K562 (cell line): Measurements from ENCODE around the gene PHLDB2.

Experiments
- ESRRA ChIP-seq: fragments of 450-650 bp; IDR thresholded peaks from 2 replicates; pipeline ENCODE4 v1.6.1; 2014; ENCODE audit warnings: low read depth, mild to moderate bottlenecking, moderate library complexity, borderline replicate concordance
- ETS1 ChIP-seq: conservative IDR thresholded peaks from 2 replicates; pipeline ENCODE4 v1.6.1; 2011; ENCODE audit warnings: low read depth, mild to moderate bottlenecking, low read length; ENCODE audit not compliant: control insufficient read depth
- FIP1L1 ChIP-seq: fragments of 200-400 bp; formaldehyde crosslinking; IDR thresholded peaks from 2 replicates; pipeline ENCODE4 v1.6.1; 2018; ENCODE audit warnings: mild to moderate bottlenecking, low read depth, low read length; ENCODE audit not compliant: poor library complexity, severe bottlenecking
- HNRNPLL ChIP-seq: fragments of 200-400 bp; formaldehyde crosslinking; IDR thresholded peaks from 2 replicates; pipeline ENCODE4 v1.6.1; 2017; ENCODE audit warnings: low read length, low read depth, mild to moderate bottlenecking; ENCODE audit not compliant: poor library complexity, severe bottlenecking
- JUNB ChIP-seq: fragments of 450-650 bp; formaldehyde crosslinking; conservative IDR thresholded peaks from 2 replicates; pipeline ENCODE4 v1.4.0; 2020; ENCODE audit warnings: mild to moderate bottlenecking
- KDM1A ChIP-seq, 2 experiments: fragments of 450-650 bp; IDR thresholded peaks; 2 replicates each; pipeline ENCODE4 v1.6.1; 2016; ENCODE audit warnings: mild to moderate bottlenecking in 2 of 2
- MAZ ChIP-seq, 2 experiments: fragments of 450-650 bp in 1 of 2; sonication (generic) in 1 of 2; formaldehyde crosslinking; IDR thresholded peaks in 1 of 2; conservative IDR thresholded peaks in 1 of 2; 2 replicates each; pipeline versions ENCODE4 v1.4.0 to v1.5.0; 2020; ENCODE audit warnings: mild to moderate bottlenecking in 1 of 2, missing genetic modification reagents in 1 of 2
- POLR2G ChIP-seq: fragments of 200-400 bp; formaldehyde crosslinking; IDR thresholded peaks from 2 replicates; pipeline ENCODE4 v1.6.1; 2017; ENCODE audit warnings: low read depth, mild to moderate bottlenecking, antibody characterized with exemption, low read length, moderate library complexity
- SIN3A ChIP-seq, 2 experiments: fragments of 150-350 bp in 1 of 2; IDR thresholded peaks; 2 replicates each; pipeline ENCODE4 v1.6.1; 2011 to 2016; ENCODE audit warnings: borderline replicate concordance in 2 of 2, low read depth in 2 of 2, low read length in 2 of 2, mild to moderate bottlenecking in 2 of 2, moderate library complexity in 2 of 2; ENCODE audit not compliant: control insufficient read depth in 1 of 2
- TBL1XR1 ChIP-seq, 2 experiments: IDR thresholded peaks; 2 replicates each; pipeline ENCODE4 v1.6.1; 2012; ENCODE audit warnings: improper control_type of control experiment in 2 of 2, low read length in 2 of 2, mild to moderate bottlenecking in 1 of 2
- ZNF146 ChIP-seq: IDR thresholded peaks from one replicate; pipeline ENCODE4 v1.6.1; 2018; ENCODE audit warnings: missing compliant biosample characterization; ENCODE audit not compliant: unreplicated experiment
- ZNF274 ChIP-seq: IDR thresholded peaks from 2 replicates; pipeline ENCODE4 v1.6.1; 2011; ENCODE audit warnings: low read depth, mild to moderate bottlenecking, low read length, moderate library complexity, borderline replicate concordance

DNA sequence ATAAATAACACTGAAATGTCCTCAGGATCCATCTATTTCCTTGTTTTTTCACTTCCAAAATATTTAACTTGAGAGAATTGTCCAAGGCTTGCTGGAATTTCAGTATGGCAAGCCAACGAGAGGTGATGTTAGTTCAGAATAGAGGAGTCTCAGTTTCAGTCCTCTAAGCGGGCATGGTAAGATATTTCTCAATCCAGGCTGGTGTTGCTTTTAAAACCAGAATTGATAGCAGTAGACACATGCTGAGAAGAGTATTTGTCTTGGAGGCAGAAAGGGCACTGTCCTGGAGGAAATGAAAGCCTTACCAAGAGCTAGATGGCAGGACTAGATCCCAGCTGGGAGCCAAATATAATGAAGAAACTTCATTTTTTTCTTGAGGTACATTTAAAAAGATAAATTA lies 23.1 kb downstream of the PHLDB2 start:
- TF ChIP-seq ZNF146 (CRISPR knock-in tag) (no peak), FIP1L1 (no peak), ZNF274 (no peak), SIN3A (IDR thresholded peaks at IDR 0.05; ENCODE audit: borderline replicate concordance in 2 of 2, control insufficient read depth in 1 of 2, low read depth in 2 of 2, low read length in 2 of 2) (no peak), KDM1A (IDR thresholded peaks at IDR 0.05) (no peak), ESRRA (no peak), POLR2G (no peak), HNRNPLL (no peak), TBL1XR1 (IDR thresholded peaks at IDR 0.05; ENCODE audit: low read length in 2 of 2) (no peak), MAZ (CRISPR knock-in tag; conservative IDR thresholded peaks at IDR 0.05 in 1 of 2, IDR thresholded peaks at IDR 0.05 in 1 of 2) (no peak), ETS1 (no peak), JUNB (CRISPR knock-in tag) (no peak)
